ENCODE results near the gene MMP28. TPM values are rescaled to one million over a fixed set of nuclear protein-coding genes. Genes with fewer than 3 reads are reported as not detected.

Gene MMP28
- total RNA-seq, 4 donors from 2014 or later: 75.5 to 150 (median 116) TPM

DNA sequence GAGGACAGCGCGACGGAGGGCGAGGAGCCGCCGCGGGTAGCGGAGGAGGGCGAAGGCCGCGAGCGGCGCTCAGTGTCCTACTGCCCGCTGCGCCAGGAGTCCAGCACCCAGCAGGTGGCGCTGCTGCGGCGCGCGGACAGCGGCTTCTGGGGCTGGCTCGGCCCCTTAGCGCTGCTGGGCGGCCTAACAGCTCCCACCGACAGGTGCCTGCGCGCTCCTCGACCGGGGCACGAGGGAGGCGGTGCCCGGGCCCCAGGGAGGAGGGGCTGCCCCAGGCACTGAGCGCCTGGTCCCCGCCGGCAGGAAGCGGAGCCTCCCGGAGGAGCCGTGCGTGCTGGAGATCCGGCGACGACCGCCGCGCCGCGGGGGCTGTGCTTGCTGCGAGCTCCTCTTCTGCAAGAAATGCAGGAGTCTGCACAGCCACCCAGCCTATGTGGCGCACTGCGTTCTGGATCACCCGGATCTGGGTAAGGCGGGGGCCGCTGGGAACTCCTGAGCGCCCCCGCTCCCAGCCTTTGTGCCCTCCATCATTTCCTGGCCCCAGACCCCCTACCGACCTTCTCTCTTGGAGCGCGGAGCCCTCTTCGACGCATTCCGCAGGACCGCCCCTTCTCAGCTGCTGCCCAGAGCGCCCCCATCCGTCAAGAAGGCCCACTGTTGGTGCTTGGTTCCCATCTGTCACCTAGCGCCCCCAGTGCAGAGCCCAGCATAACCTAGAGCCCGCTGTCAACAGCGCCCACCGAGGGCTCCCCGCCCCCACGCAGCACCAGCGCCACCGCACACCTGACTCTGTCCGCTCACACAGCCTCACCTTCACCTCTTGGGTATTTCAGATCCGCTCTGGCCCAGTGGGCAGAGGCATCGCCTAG, 31.1 kb downstream of the MMP28 start:
- 11% methylated on average over 36 of the region's 75 CpGs for WGBS
- H3K4me1 ChIP-seq: peaks cover 10 to 46% (median 40%) of the 10 kb centered on the region in 4 donors
- H3K4me3 ChIP-seq: peak overlapping the region; percentile 54 to 64 (median 56)
- peak; percentile 95 for DNase-seq (ENCODE audit: extremely low spot score)
- TF ChIP-seq, protein P1, sequence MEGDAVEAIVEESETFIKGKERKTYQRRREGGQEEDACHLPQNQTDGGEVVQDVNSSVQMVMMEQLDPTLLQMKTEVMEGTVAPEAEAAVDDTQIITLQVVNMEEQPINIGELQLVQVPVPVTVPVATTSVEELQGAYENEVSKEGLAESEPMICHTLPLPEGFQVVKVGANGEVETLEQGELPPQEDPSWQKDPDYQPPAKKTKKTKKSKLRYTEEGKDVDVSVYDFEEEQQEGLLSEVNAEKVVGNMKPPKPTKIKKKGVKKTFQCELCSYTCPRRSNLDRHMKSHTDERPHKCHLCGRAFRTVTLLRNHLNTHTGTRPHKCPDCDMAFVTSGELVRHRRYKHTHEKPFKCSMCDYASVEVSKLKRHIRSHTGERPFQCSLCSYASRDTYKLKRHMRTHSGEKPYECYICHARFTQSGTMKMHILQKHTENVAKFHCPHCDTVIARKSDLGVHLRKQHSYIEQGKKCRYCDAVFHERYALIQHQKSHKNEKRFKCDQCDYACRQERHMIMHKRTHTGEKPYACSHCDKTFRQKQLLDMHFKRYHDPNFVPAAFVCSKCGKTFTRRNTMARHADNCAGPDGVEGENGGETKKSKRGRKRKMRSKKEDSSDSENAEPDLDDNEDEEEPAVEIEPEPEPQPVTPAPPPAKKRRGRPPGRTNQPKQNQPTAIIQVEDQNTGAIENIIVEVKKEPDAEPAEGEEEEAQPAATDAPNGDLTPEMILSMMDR (IDR thresholded peaks at IDR 0.05): peak; percentile 95 to 98 (median 96)
- TF ChIP-seq POLR2A (IDR thresholded peaks at IDR 0.05; ENCODE audit: low read depth): no peak
- peak; percentile 71 to 80 for TF ChIP-seq POLR2AphosphoS5 (IDR thresholded peaks at IDR 0.05)
- no peak for TF ChIP-seq EP300 (IDR thresholded peaks at IDR 0.05)
- no peaks in the 10 kb centered on the region for H3K27me3 ChIP-seq
- H3K9me3 ChIP-seq: no peaks in the 10 kb centered on the region
- H3K27ac ChIP-seq (replicated peaks in 1 of 4): peak overlapping the region; percentile 62 to 79 (median 66)
- H3K36me3 ChIP-seq: no peaks in the 10 kb centered on the region
- intact Hi-C loops (cut with DNase I): loop anchor here (2.0 kb wide), 1 partner anchor 40 kb away; no protein-coding TSS in a partner anchor

DNA sequence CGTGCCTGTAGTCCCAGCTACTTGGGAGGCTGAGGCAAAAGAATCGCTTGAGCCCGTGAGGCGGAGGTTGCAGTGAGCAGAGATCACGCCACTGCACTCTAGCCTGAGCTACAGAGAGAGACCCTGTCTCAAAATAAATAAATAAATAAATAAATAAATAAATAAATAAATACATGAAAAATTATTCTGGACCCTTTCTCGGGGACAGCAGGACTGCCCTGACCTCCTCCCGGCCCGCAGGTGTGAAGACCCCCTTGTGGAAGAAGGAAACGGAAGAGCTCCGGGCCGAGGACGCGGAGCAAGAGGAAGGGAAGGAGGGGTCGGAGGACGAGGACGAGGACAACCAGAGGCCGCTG, 31.7 kb downstream of the MMP28 start:
- Histone ChIP-seq H3K4me1 (peaks cover 10 to 46% (median 40%) of the 10 kb centered on the region in 4 donors), H3K36me3 (no peaks in the 10 kb centered on the region), H3K9me3 (no peaks in the 10 kb centered on the region), H3K27me3 (no peaks in the 10 kb centered on the region), H3K4me3 (peak overlapping the region; percentile 54 to 64 (median 56)), H3K27ac (replicated peaks in 1 of 4) (peak overlapping the region; percentile 62 to 79 (median 66))
- WGBS: 34% methylated on average over 17 of the region's 17 CpGs
- intact Hi-C loops (cut with DNase I): loop anchor here (2.0 kb wide), 1 partner anchor 41 kb away; no protein-coding TSS in a partner anchor
- TF ChIP-seq POLR2A (IDR thresholded peaks at IDR 0.05; ENCODE audit: low read depth) (no peak), EP300 (IDR thresholded peaks at IDR 0.05) (no peak), POLR2AphosphoS5 (IDR thresholded peaks at IDR 0.05) (no peak)
- TF ChIP-seq, protein P1 (IDR thresholded peaks at IDR 0.05): no peak
- DNase-seq (ENCODE audit: extremely low spot score): no peak

DNA sequence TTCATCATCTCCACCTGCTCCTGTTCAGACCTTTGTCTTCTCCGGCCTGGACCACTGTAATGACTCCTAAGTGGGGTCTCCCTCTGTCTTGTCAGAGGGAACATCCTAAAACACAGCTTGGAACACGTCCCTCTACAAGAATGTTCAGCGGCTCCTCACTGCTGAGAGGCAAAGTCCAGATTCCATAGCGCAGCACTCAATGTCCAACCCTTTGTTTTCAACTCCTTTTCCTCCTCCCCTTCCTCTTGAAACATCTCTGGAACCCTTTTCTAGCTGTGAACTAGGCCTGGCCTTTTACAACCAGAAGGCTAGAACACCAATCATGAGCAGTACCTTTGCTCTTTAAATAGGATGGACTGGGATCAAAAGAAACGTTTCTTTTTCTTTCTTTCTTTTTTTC, 33.8 kb downstream of the MMP28 start:
- intact Hi-C loops (cut with DNase I): no loop called here
- H3K27ac ChIP-seq (replicated peaks in 1 of 4): no peak overlapping the region
- H3K9me3 ChIP-seq: no peaks in the 10 kb centered on the region
- H3K4me1 ChIP-seq: peaks cover 10 to 30% (median 27%) of the 10 kb centered on the region in 4 donors
- 88% methylated on average over 5 of the region's 5 CpGs for WGBS
- DNase-seq (ENCODE audit: extremely low spot score): no peak
- no peak for TF ChIP-seq EP300 (IDR thresholded peaks at IDR 0.05)
- TF ChIP-seq POLR2AphosphoS5 (IDR thresholded peaks at IDR 0.05): no peak
- TF ChIP-seq POLR2A (IDR thresholded peaks at IDR 0.05; ENCODE audit: low read depth): no peak
- TF ChIP-seq, protein P1 (IDR thresholded peaks at IDR 0.05): no peak
- no peaks in the 10 kb centered on the region for H3K27me3 ChIP-seq
- H3K36me3 ChIP-seq: no peaks in the 10 kb centered on the region
- H3K4me3 ChIP-seq: no peak overlapping the region

DNA sequence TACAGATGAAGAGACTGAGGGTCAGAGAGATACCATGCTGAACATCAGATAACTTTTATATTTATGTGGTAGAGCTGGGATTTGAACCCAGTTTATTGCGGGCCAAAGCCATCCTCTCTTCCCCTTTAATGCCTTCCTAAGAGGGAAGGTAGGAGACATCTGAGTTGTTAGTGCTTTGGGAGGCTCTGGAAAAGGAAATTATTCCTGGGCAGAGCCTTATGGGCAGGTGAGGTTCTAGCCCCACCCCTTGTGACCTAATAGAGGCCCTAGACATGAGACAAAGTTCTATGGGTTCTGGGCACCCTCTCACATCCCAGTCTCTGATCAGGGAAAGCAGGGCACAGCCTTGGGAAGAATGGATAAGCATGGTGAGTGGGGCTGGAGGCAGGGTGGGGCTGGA, 34.9 kb downstream of the MMP28 start, which contains the start of gene C17orf50:
Gene C17orf50, plus strand, starts transcription at position 301 of the 400 bp plus-strand sequence. Its CDS starts 55 bp downstream, at position 356.
- intact Hi-C loops (cut with DNase I): no loop called here
- no peak for DNase-seq (ENCODE audit: extremely low spot score)
- H3K36me3 ChIP-seq: no peaks in the 10 kb centered on the region
- H3K4me3 ChIP-seq: no peak within 1 kb of the TSS
- H3K9me3 ChIP-seq: no peaks in the 10 kb centered on the region
- H3K27ac ChIP-seq (replicated peaks in 1 of 4): no peak within 1 kb of the TSS
- peaks cover 10 to 22% (median 21%) of the 10 kb centered on the region in 4 donors for H3K4me1 ChIP-seq
- WGBS: 50% methylated on average over 1 of the region's 1 CpG
- no peak for TF ChIP-seq EP300 (IDR thresholded peaks at IDR 0.05)
- TF ChIP-seq POLR2AphosphoS5 (IDR thresholded peaks at IDR 0.05): no peak
- no peak for TF ChIP-seq POLR2A (IDR thresholded peaks at IDR 0.05; ENCODE audit: low read depth)
- TF ChIP-seq, protein P1 (IDR thresholded peaks at IDR 0.05): no peak
- no peaks in the 10 kb centered on the region for H3K27me3 ChIP-seq
